Stimulated activated CD4-positive, alpha-beta T cell treated with anti-CD3 and anti-CD28 coated beads, TNF-alpha, amount 100 ng/mL, for 48 hours (primary cell): ENCODE data around the gene ART1.

ENCODE experiments used
- DNase-seq, 3 donors: peaks; one replicate each; pipeline ENCODE4 v3.0.0-alpha.2; 2020; ENCODE audit warnings: low read depth in 3 of 3

The ART1 gene

DNA sequence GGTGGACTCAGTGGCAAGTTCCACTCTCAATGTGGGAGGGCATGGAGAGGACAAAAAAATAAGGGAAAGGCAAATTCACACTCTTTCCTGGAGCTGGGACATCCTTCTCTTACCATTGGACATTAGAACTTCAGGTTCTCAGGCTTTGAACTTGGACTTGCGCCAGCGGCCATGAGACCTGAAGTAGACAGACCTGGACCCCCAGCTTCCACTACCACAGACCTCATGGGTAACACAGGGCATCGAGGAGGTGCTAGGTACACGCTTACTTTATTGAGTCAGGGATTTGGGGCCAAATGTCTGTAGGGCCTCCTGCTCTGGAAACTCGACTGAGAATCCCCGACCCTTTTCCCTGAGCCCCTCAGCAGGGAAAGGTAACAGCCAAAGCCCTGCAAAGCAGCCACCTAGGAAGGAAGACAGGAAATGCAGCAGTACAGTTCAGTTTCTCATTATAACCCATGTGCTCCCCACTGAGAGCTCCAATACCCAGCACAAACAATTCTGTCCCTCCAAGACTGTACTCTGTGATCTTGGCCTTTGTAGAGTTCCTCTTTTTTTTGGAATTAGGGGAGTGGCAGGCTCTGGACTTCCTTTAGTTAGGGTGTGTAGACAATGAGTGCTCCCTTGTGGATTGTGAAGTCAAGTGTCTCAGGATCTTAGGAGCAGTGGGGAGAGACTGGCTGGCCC, 20.6 kb downstream of the ART1 start:
- no peak for DNase-seq

GRCh38 chr11:3666023-3666530, 21.1 kb downstream of the ART1 start:
- DNase-seq, result no peak

DNA sequence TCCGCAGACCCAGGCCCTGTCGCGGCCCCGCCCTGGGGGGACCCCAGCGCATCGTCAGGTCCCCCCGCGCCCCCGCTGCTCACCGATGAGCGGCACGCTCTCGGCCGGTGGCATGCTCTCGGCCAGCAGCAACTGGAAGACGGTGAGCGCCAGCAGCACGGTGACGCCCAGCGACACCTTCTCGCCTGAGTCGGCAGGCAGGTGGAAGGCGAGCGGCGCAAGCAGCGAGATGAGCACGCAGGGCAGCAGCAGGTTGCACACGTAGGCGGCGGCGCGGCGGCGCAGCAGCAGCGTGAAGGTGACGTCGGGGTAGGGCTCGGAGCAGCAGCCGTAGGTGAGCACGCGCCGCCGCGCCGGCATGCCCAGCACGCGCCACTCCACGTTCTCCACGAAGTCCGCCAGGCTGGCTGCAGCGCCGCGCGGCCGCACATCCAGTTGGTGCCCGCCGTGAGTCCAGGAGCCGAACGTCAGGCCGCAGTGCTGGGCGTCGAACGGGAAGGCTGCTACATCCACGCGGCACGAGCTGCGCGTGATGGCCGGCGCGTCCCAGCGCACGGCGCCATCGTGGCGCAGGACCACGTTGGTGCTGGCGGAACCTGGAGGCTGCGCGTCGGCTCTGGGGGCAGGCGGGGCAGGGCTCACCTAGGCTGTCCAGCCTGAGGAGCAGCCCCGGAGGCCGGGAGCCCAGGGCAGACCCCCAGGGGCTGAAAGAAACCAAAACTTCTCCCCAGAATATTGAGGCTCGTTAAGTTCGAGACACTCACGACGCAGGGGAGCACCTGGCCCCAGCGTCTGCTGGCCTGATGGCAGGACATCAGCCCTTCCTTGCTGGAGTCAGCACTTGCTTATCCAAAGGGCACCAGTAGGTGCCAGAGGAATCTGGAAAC, 22.5 kb downstream of the ART1 start:
- no peak for DNase-seq

DNA sequence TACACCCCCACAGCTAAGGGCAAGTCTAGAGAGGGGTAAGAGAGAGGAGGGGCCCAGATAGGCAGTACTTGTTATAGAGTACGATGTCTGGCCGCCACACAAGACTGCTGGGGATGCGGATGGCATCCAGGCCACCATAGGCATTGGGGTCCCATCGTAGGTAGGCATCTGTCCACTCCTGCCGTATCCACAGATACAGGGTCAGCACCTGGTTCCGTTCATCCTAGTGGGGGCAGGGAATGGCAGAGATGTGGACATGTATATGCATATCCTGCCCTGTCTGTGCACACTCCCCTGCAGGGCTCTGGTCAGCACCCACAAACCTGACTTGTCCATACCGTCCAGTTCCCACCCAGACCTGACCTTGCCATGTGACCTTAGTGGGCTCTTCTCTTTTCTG, 24.2 kb downstream of the ART1 start:
- no peak for DNase-seq

DNA sequence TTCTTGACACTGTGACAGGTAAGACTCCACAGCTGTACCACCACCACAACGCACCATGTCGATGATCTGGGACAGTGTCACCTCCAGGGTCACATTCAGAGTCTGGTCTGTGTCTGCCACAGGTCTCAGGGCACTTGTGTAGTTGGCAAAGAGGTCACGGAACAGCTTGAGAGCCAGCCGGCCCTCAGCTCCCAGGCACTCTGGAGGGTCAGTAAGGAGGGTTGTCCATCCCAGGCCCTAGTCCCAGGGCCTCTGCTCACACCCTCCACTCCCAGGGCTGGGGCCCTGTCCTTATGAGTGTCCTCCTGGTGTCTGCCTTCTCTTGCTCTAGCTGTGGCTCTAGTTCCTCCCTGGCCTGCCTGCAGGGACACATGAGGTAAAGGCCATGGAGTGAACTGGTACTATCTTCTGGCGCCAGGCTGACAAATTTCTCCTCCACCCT, 24.8 kb downstream of the ART1 start:
- DNase-seq, result no peak

DNA sequence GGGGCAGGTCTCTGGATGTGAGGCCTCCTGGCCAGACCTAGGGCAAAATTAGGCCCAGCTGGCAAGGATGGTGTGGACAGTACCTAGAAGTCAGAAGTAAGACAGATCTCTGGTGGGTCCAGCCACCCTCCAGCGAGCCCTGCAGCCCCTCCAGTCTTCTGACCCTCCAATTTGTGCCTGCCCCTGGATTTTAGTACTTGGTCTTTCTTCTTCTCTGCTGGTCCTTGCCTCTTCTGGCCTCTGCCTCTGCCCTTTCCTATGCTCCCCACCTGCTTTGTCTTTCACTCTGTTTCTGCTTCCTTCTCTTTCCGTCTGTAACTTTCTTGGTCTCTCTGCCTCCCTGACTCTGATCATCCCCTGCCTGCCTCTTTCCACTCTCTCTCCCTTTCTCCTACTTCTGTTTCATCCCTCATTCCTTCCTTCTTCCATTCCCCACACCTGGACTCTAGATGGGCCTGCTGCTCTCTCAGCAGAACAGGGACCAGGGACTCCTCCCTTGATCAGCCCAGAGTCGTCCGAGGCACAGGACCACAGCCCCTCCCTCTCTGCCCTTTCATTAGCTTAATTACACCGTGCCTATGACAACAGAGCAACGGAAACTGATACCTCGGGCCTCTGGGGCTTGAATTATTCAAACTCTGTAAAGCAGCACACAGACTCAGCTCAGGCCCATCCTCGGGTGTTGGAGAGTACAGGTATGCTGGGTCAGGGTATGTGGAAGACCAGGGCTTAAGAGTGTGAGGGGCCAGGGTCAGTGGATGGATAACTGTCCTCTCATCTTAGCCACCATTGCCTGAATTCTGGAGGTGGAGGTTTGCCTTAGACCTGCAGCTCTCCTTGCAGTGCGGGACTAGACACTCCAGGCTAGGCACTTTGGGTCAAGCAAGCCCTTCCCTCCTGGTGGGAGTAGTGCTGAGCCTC, 26.7 kb downstream of the ART1 start, which contains the start of gene CHRNA10:
CHRNA10 (minus strand) TSS at position 51 of the 921 bp plus-strand sequence. CDS start 72 bp downstream, outside the sequence.
- no peak for DNase-seq

DNA sequence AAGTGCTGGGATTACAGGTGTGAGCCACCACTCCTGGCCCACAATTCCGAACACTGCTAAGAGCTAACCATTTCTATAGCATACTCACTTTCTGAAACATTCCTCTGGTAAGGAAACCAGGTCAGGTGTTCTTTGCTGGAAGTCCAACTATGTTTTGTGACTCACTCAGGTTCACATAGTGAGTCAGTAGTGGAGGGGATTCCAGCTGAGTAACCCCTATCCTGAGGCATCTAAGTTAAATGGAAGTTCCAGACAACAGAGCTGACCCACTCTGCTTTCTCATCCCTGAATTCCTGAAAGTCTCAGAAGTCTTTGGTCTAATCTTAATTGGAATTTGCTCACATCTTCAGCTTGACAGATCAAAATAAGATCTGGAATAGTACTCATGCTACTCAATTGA, 29.3 kb downstream of the ART1 start:
- no peak for DNase-seq

- DNase-seq, result no peak
Measured at GRCh38 chr11:3675971-3676370, 31.0 kb downstream of the ART1 start.

- DNase-seq, result no peak
Measured at GRCh38 chr11:3679077-3679476, 34.1 kb downstream of the ART1 start.

GRCh38 chr11:3683039-3683438, 38.1 kb downstream of the ART1 start:
- DNase-seq, result no peak

DNA sequence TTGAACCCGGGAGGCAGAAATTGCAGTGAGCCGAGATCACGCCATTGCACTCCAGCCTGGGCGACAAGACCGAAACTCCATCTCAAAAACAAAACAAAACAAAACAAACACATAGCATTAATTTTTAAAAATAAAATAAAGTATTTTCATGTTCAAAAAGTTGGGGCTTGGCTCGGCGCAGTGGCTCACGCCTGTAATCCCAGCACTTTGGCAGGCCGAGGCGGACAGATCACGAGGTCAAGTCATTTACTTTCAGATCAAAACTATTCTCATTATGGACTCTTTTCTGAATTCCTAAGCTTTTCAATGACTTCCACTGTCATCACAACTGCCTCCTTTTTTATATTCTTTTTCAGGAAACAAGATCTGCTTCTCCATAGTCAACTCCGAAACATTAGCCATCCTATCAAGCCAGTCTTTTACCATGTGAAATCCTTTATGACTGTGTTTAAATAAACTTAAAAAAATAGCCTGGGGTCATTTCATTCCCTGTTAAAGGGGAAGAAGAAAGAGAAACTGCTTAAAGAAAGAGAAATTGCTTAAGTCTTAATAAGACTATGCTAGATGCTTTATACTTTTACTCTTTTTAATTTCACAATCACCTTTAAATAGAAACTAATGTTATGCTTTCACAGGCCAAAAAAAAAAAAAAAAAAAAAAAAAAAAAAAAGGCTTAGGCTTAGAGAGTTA, 39.3 kb downstream of the ART1 start:
- DNase-seq, result no peak

- DNase-seq, result no peak
Measured at GRCh38 chr11:3684819-3685172, 39.9 kb downstream of the ART1 start.

DNA sequence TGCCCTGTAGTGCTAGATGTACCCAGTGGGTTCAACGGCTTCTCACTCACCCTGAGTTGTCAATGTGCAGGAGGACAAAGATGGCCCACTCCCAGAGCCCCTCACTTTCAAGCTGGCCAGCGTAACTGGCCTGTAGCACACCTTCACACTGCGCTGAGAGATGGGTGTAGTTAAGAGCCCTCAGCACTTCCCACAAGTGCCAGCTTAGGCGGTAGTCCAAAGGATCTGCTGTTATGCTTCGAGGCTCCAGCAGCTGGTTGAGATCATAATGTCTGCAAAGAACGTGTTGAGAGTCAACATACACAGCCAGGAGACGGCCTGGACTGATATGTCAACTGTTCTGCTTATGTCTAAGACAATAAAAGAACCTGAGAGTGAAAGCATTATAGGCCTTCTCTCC, 41.0 kb downstream of the ART1 start:
- DNase-seq, result no peak

- no peak for DNase-seq
Measured at GRCh38 chr11:3686751-3687150, 41.8 kb downstream of the ART1 start.

- no peak for DNase-seq
Measured at GRCh38 chr11:3700410-3700809, 55.5 kb downstream of the ART1 start.

DNA sequence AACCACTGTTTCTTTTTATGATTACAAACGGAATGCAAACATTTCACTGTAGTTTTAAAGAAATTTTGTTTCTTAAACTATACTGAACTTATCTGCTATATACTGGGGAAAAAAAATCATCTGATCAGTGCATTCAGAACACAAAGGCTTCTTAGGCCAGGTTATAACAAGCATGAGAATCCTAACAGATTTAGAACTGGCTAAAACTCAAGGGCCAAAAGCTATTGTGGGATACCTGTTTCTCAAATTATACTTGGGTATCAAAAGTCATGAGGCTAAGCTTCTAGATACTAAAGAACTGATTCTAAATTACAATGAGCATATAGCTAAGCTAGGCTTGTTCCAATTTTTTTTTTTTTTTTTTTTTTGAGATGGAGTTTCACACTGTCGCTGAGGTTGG, 56.0 kb downstream of the ART1 start:
- no peak for DNase-seq

DNA sequence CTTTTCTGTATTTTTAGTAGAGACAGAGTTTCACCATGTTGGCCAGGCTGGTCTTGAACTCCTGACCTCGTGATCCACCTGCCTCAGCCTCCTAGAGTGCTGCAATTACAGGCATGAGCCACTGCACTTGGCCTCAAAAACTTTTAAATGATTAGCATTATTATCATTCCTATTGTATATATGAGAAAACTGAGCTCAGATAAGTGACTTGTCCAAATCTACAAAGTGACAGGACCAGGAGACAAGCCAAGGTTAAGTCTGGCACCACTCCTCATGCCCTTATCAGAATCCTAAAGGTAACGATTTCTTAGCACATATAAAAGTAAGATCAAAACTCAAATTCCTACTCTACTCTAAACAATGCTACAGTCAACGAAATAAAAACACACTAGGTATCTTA, 58.5 kb downstream of the ART1 start:
- no peak for DNase-seq

DNA sequence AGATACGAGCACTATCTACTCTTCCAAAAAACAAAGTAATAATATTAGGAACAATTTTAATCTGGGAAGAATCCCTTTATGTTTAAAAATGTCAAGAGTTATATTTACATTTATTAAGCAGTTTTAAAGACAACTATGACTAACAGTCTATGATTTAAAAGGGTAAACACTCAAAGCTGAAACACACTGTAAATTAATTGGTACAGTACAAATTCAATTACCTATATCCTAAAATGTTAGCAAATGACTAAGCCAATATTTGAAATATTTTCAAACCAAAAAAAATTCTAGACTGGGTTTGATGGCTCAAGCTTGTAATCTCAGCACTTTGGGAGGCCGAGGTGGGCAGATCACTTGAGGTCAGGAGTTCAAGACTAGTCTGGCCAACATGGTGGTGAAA, 62.2 kb downstream of the ART1 start:
- no peak for DNase-seq

- DNase-seq, result no peak
Measured at GRCh38 chr11:3709977-3710376, 65.0 kb downstream of the ART1 start.

GRCh38 chr11:3710485-3711259, 65.7 kb downstream of the ART1 start:
- no peak for DNase-seq
